ENCODE measurements around the gene TFPT. TPM values are rescaled to one million over a fixed set of nuclear protein-coding genes. Genes with fewer than 3 reads are reported as not detected.

The TFPT gene
- total RNA-seq, 4 donors from 2014 or later = 7.7 to 17.9 (median 13.5) TPM

- H3K4me3 ChIP-seq (replicated peaks in 1 of 3) = no peak overlapping the region
- no peak overlapping the region for H3K27ac ChIP-seq
- H3K9me3 ChIP-seq = no peaks in the 10 kb centered on the region
- WGBS, 2 donors = 87 to 91% methylated on average over 7 of the region's 7 CpGs
- DNase-seq = no peak
- TF ChIP-seq POLR2A (IDR thresholded peaks at IDR 0.05) = no peak
- TF ChIP-seq CTCF (IDR thresholded peaks at IDR 0.05) = no peak
- peaks cover 3 to 4% of the 10 kb centered on the region in 2 donors for H3K4me1 ChIP-seq
- no peaks in the 10 kb centered on the region for H3K27me3 ChIP-seq
- peaks cover 32 to 39% of the 10 kb centered on the region in 2 donors for H3K36me3 ChIP-seq
- intact Hi-C loops (cut with DNase I) = no loop called here
These were observed 7.0 kb downstream of the TFPT start for GRCh38 chr19:54108496-54108895.

DNA sequence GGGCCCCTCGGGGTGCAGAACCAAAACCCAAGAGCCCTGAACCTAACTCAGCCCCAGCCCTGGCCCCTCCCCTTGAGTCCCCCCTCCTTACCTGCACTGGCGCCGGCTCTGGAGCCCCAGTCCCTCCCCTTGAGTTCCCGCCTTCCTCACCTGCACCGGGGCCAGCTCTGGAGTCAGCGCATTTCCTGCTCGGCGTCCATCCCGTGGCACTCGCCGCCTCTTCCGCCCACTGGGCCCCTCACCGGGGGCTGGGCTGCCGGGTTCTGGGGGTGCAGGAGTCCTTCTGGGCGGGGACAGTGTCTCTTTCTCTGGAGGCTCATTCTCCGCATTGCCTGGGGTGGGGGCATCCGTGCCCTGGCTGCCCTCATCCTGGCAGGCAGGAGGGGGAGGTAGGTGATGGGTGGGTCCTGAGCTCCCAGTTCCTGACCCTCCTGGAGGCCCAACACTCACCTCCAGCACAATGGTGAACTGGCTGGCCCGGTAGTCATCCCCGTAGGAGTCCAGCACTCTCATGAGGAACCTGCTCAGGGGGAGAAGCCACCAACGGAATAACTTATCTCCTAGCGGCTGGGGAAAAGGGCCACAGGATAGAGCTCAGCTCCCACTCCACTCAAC, 7.5 kb downstream of the TFPT start:
- TF ChIP-seq POLR2A (IDR thresholded peaks at IDR 0.05) = no peak
- no peak for TF ChIP-seq CTCF (IDR thresholded peaks at IDR 0.05)
- Histone ChIP-seq H3K9me3 (no peaks in the 10 kb centered on the region), H3K4me1 (peaks cover 7% of the 10 kb centered on the region in 2 donors), H3K36me3 (peaks cover 32 to 39% of the 10 kb centered on the region in 2 donors), H3K27ac (no peak overlapping the region), H3K4me3 (replicated peaks in 1 of 3) (no peak overlapping the region), H3K27me3 (no peaks in the 10 kb centered on the region)
- DNase-seq = no peak
- 88 to 89% methylated on average over 16 to 17 of the region's 21 CpGs for WGBS, 2 donors
- intact Hi-C loops (cut with DNase I) = no loop called here

- peaks cover 32 to 39% of the 10 kb centered on the region in 2 donors for H3K36me3 ChIP-seq
- H3K27me3 ChIP-seq = no peaks in the 10 kb centered on the region
- H3K9me3 ChIP-seq = no peaks in the 10 kb centered on the region
- TF ChIP-seq CTCF (IDR thresholded peaks at IDR 0.05) (no peak), POLR2A (IDR thresholded peaks at IDR 0.05) (no peak)
- peaks cover 7 to 10% of the 10 kb centered on the region in 2 donors for H3K4me1 ChIP-seq
- WGBS, 2 donors = 91% methylated on average over 15 of the region's 15 CpGs
- intact Hi-C loops (cut with DNase I) = no loop called here
- H3K4me3 ChIP-seq (replicated peaks in 1 of 3) = no peak overlapping the region
- no peak overlapping the region for H3K27ac ChIP-seq
- no peak for DNase-seq
These were observed 8.7 kb downstream of the TFPT start for GRCh38 chr19:54106716-54107115.

GRCh38 chr19:54105796-54106195, 9.7 kb downstream of the TFPT start:
- Histone ChIP-seq H3K4me3 (replicated peaks in 1 of 3) (no peak overlapping the region), H3K9me3 (no peaks in the 10 kb centered on the region), H3K27ac (no peak overlapping the region), H3K4me1 (peaks cover 7 to 10% of the 10 kb centered on the region in 2 donors), H3K27me3 (no peaks in the 10 kb centered on the region), H3K36me3 (peaks cover 29 to 35% of the 10 kb centered on the region in 2 donors)
- WGBS, 2 donors = 93 to 94% methylated on average over 10 of the region's 10 CpGs
- TF ChIP-seq POLR2A (IDR thresholded peaks at IDR 0.05) (no peak), CTCF (IDR thresholded peaks at IDR 0.05) (no peak)
- intact Hi-C loops (cut with DNase I) = no loop called here
- no peak for DNase-seq

DNA sequence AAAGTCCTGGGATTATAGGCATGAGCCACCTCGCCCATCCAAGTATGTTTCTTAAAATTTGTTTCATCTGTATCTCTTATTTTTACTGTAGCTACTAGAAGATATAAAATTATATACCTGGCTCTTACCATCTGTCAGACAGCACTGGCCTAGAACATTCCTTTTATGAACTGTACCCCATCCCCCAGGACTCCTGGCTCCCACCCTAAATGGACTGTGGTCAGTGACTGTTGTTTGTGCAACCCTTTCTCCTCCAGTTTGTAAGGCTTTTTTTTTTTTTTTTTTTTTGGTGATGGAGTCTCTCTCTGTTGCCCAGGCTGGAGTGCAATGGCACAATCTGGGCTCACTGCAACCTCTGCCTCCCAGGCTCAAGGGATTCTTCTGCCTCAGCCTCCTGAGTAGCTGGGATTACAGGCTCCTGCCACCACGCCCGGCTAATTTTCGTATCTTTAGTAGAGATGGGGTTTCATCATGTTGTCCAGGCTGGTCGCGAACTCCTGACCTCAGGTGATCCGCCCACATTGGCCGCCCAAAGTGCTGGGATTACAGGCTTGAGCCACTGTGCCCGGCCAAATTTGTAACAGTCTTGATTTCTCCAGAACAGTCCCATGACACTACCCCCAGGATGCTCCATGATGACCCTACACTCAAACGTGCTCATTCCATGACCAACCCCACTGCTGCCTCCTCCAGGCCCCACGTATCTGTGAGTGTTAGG, 10.3 kb downstream of the TFPT start:
- H3K9me3 ChIP-seq = no peaks in the 10 kb centered on the region
- H3K27me3 ChIP-seq = no peaks in the 10 kb centered on the region
- no peak overlapping the region for H3K4me3 ChIP-seq (replicated peaks in 1 of 3)
- intact Hi-C loops (cut with DNase I) = no loop called here
- DNase-seq = no peak
- WGBS, 2 donors = 91 to 93% methylated on average over 11 of the region's 11 CpGs
- TF ChIP-seq CTCF (IDR thresholded peaks at IDR 0.05) = no peak
- no peak for TF ChIP-seq POLR2A (IDR thresholded peaks at IDR 0.05)
- peaks cover 25 to 28% of the 10 kb centered on the region in 2 donors for H3K36me3 ChIP-seq
- peaks cover 7 to 10% of the 10 kb centered on the region in 2 donors for H3K4me1 ChIP-seq
- H3K27ac ChIP-seq = no peak overlapping the region
